Gastroesophageal sphincter (tissue), 4 donors: ENCODE results near the gene GPR162. TPM values are rescaled to one million over a fixed set of nuclear protein-coding genes. Genes with fewer than 3 reads are reported as not detected.

Experiments used
- ATAC-seq: fragments of 150-250 bp; one replicate; pipeline ENCODE4 v1.9.1; 2016; ENCODE audit warnings: mild to moderate bottlenecking, moderate library complexity
- H3K27ac ChIP-seq, 4 donors: fragments of 200-600 bp; sonication (generic) in 3 of 4; 1 replicate in 3 of 4; 2 replicates in 1 of 4; pipeline ENCODE4 v1.5.1; 2016 to 2019
- H3K27me3 ChIP-seq: fragments of 200-600 bp; sonication (generic); one replicate; pipeline ENCODE4 v1.5.1; 2019
- H3K36me3 ChIP-seq, 2 donors: fragments of 200-600 bp; sonication (generic); one replicate each; pipeline ENCODE4 v1.5.1; 2019; ENCODE audit warnings: control low read depth in 1 of 2
- H3K4me1 ChIP-seq, 3 donors: fragments of 200-600 bp; sonication (generic); 1 replicate in 2 of 3; 2 replicates in 1 of 3; pipeline ENCODE4 v1.5.1; 2016 to 2019; ENCODE audit warnings: control low read depth in 2 of 3
- H3K4me3 ChIP-seq, 2 donors: fragments of 200-600 bp; sonication (generic); one replicate each; pipeline ENCODE4 v1.5.1; 2019; ENCODE audit warnings: mild to moderate bottlenecking in 1 of 2, moderate library complexity in 1 of 2
- H3K9me3 ChIP-seq, 3 donors: fragments of 200-600 bp; sonication (generic); one replicate each; pipeline ENCODE4 v1.5.1; 2017 to 2019; ENCODE audit warnings: control low read depth in 2 of 3
- CTCF ChIP-seq, 4 experiments: fragments of 200-600 bp in 2 of 4; fragments of 450-650 bp in 2 of 4; sonication (generic) in 1 of 4; IDR thresholded peaks; one replicate each; pipeline ENCODE4 v1.5.1; 2017 to 2019; ENCODE audit warnings: antibody characterized with exemption in 4 of 4, mild to moderate bottlenecking in 2 of 4, moderate library complexity in 2 of 4
- EP300 ChIP-seq: sonication (generic); formaldehyde crosslinking; IDR thresholded peaks from one replicate; pipeline ENCODE4 v1.6.1; 2017; ENCODE audit warnings: antibody characterized with exemption, mild to moderate bottlenecking
- POLR2A ChIP-seq, 2 donors: fragments of 450-650 bp; IDR thresholded peaks; one replicate each; pipeline ENCODE4 v1.6.1; 2017; ENCODE audit warnings: antibody characterized with exemption in 2 of 2, mild to moderate bottlenecking in 2 of 2, moderate library complexity in 1 of 2
- POLR2AphosphoS5 ChIP-seq: sonication (generic); formaldehyde crosslinking; IDR thresholded peaks from one replicate; pipeline ENCODE4 v1.6.1; 2017; ENCODE audit warnings: antibody characterized with exemption
- WGBS, 2 donors: methylation state at CpG; one replicate each; pipeline ENCODE4 v1.1.5; 2018; ENCODE audit warnings: low coverage in 1 of 2; 5-methylcytosine and 5-hydroxymethylcytosine counted together
- total RNA-seq, 4 donors: library from RNA; depleted of rRNA; stranded (reverse); fragments of >200 nt; gene quantifications; one replicate each; pipeline ENCODE4 v1.1.0, GENCODE V29; 2016

Gene GPR162
- total RNA-seq, 4 donors from 2014 or later = 3.7 to 9.7 (median 3.9) TPM

GRCh38 chr12:6852651-6853354, 31.2 kb downstream of the GPR162 start:
- peaks cover 0 to 34% of the 10 kb centered on the region in 2 donors for H3K36me3 ChIP-seq
- no peak for ATAC-seq
- no peak for TF ChIP-seq EP300
- no peak for TF ChIP-seq POLR2A (IDR thresholded peaks at IDR 0.05)
- TF ChIP-seq POLR2AphosphoS5 = no peak
- no peak for TF ChIP-seq CTCF (IDR thresholded peaks at IDR 0.05)
- peaks cover 0 to 34% (median 10%) of the 10 kb centered on the region in 3 donors for H3K4me1 ChIP-seq
- H3K9me3 ChIP-seq = no peaks in the 10 kb centered on the region
- 0% methylated on average over 4 of the region's 18 CpGs for WGBS, 2 donors
- H3K27me3 ChIP-seq = no peaks in the 10 kb centered on the region
- H3K4me3 ChIP-seq = peak overlapping the region; percentile 38 to 76
- peak overlapping the region; percentile 14 to 98 (median 92) for H3K27ac ChIP-seq

GRCh38 chr12:6853626-6854025, 32.0 kb downstream of the GPR162 start:
- TF ChIP-seq POLR2A (IDR thresholded peaks at IDR 0.05) (no peak), POLR2AphosphoS5 (no peak), CTCF (IDR thresholded peaks at IDR 0.05) (no peak), EP300 (no peak)
- Histone ChIP-seq H3K4me1 (peaks cover 0 to 34% (median 10%) of the 10 kb centered on the region in 3 donors), H3K4me3 (no peak overlapping the region), H3K9me3 (no peaks in the 10 kb centered on the region), H3K27ac (peak overlapping the region in 3 of 4 donors; percentile 87 to 98 (median 97)), H3K36me3 (peaks cover 0 to 42% of the 10 kb centered on the region in 2 donors), H3K27me3 (no peaks in the 10 kb centered on the region)
- no peak for ATAC-seq
- WGBS, 2 donors = 89% methylated on average over 1 of the region's 1 CpG; no CpG with 5 or more reads in 1 of the 2 donors

GRCh38 chr12:6854036-6854435, 32.4 kb downstream of the GPR162 start:
- TF ChIP-seq POLR2AphosphoS5 (no peak), CTCF (IDR thresholded peaks at IDR 0.05) (no peak), POLR2A (IDR thresholded peaks at IDR 0.05) (no peak), EP300 (no peak)
- H3K27me3 ChIP-seq = no peaks in the 10 kb centered on the region
- peaks cover 0 to 46% of the 10 kb centered on the region in 2 donors for H3K36me3 ChIP-seq
- H3K4me3 ChIP-seq = no peak overlapping the region
- peaks cover 0 to 34% (median 10%) of the 10 kb centered on the region in 3 donors for H3K4me1 ChIP-seq
- ATAC-seq = no peak
- no peaks in the 10 kb centered on the region for H3K9me3 ChIP-seq
- 66 to 67% methylated on average over 3 to 4 of the region's 6 CpGs for WGBS, 2 donors
- H3K27ac ChIP-seq = peak overlapping the region in 3 of 4 donors; percentile 87 to 98 (median 97)

- Histone ChIP-seq H3K27me3 (no peaks in the 10 kb centered on the region), H3K27ac (no peak overlapping the region), H3K4me3 (no peak overlapping the region), H3K9me3 (no peaks in the 10 kb centered on the region), H3K4me1 (peaks cover 0 to 34% (median 10%) of the 10 kb centered on the region in 3 donors), H3K36me3 (peaks cover 0 to 53% of the 10 kb centered on the region in 2 donors)
- ATAC-seq = no peak
- 82 to 94% methylated on average over 2 to 11 of the region's 14 CpGs for WGBS, 2 donors
- TF ChIP-seq POLR2A (IDR thresholded peaks at IDR 0.05) (no peak), CTCF (IDR thresholded peaks at IDR 0.05) (no peak), POLR2AphosphoS5 (no peak), EP300 (no peak)
These were observed 33.7 kb downstream of the GPR162 start for GRCh38 chr12:6855322-6855721.

GRCh38 chr12:6858799-6859198, 37.2 kb downstream of the GPR162 start:
- TF ChIP-seq EP300 = no peak
- no peak for TF ChIP-seq CTCF (IDR thresholded peaks at IDR 0.05)
- TF ChIP-seq POLR2A (IDR thresholded peaks at IDR 0.05) = no peak
- TF ChIP-seq POLR2AphosphoS5 = no peak
- Histone ChIP-seq H3K27ac (no peak overlapping the region), H3K9me3 (no peaks in the 10 kb centered on the region), H3K4me1 (peaks cover 0 to 14% (median 0%) of the 10 kb centered on the region in 3 donors), H3K36me3 (peaks cover 0 to 88% of the 10 kb centered on the region in 2 donors), H3K4me3 (no peak overlapping the region), H3K27me3 (no peaks in the 10 kb centered on the region)
- WGBS, 2 donors = 88% methylated on average over 1 of the region's 2 CpGs; no CpG with 5 or more reads in 1 of the 2 donors
- ATAC-seq = no peak
